ENCODE results near the gene GIMAP5. TPM values are rescaled to one million over a fixed set of nuclear protein-coding genes. Genes with fewer than 3 reads are reported as not detected.

The GIMAP5 gene
- total and polyA plus RNA-seq, 2 of the 13 experiments (the other 11 are each of a cell fraction or from before 2014, with no cell fraction given), result not detected

GRCh38 chr7:150727381-150727780 lies 9.8 kb upstream of the GIMAP5 start (continued):
- no peak for TF ChIP-seq TSC22D2 (CRISPR knock-in tag; IDR thresholded peaks at IDR 0.05; ENCODE audit: borderline replicate concordance)
- TF ChIP-seq KIAA2018 (CRISPR knock-in tag; IDR thresholded peaks at IDR 0.05; ENCODE audit: borderline replicate concordance), result no peak
- TF ChIP-seq SAP130 (CRISPR knock-in tag; IDR thresholded peaks at IDR 0.05; ENCODE audit: low read depth), result 0 out of 2 replicates have a peak, but pooled peaks have one; percentile 13
- TF ChIP-seq FOXO1 (CRISPR knock-in tag; IDR thresholded peaks at IDR 0.05), result peak; percentile 43; the same call in 1 of the 2 replicates
- no peak; the same call in 1 of the 2 replicates for TF ChIP-seq HOXA5 (CRISPR knock-in tag; IDR thresholded peaks at IDR 0.05)
- TF ChIP-seq BCLAF1 (IDR thresholded peaks at IDR 0.05), result no peak
- TF ChIP-seq KLF13 (CRISPR knock-in tag; IDR thresholded peaks at IDR 0.05), result no peak
- TF ChIP-seq HOXA9 (CRISPR knock-in tag; IDR thresholded peaks at IDR 0.05; ENCODE audit: borderline replicate concordance), result no peak
- TF ChIP-seq, protein P1, sequence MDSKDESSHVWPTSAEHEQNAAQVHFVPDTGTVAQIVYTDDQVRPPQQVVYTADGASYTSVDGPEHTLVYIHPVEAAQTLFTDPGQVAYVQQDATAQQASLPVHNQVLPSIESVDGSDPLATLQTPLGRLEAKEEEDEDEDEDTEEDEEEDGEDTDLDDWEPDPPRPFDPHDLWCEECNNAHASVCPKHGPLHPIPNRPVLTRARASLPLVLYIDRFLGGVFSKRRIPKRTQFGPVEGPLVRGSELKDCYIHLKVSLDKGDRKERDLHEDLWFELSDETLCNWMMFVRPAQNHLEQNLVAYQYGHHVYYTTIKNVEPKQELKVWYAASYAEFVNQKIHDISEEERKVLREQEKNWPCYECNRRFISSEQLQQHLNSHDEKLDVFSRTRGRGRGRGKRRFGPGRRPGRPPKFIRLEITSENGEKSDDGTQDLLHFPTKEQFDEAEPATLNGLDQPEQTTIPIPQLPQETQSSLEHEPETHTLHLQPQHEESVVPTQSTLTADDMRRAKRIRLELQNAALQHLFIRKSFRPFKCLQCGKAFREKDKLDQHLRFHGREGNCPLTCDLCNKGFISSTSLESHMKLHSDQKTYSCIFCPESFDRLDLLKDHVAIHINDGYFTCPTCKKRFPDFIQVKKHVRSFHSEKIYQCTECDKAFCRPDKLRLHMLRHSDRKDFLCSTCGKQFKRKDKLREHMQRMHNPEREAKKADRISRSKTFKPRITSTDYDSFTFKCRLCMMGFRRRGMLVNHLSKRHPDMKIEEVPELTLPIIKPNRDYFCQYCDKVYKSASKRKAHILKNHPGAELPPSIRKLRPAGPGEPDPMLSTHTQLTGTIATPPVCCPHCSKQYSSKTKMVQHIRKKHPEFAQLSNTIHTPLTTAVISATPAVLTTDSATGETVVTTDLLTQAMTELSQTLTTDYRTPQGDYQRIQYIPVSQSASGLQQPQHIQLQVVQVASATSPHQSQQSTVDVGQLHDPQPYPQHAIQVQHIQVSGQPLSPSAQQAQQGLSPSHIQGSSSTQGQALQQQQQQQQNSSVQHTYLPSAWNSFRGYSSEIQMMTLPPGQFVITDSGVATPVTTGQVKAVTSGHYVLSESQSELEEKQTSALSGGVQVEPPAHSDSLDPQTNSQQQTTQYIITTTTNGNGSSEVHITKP (CRISPR knock-in tag; IDR thresholded peaks at IDR 0.05; ENCODE audit: low read depth), result no peak
- TF ChIP-seq ZNF468 (CRISPR knock-in tag; IDR thresholded peaks at IDR 0.05), result no peak
